C4-2B (cell line): ENCODE results near the gene SPG7.

Source experiments
- H3K27ac ChIP-seq: fragments of 450-650 bp; 2 replicates; pipeline ENCODE4 v1.5.1; 2017
- ZFX ChIP-seq: fragments of 450-650 bp; IDR thresholded peaks from 2 replicates; pipeline ENCODE4 v1.6.1; 2017
- TF ChIP-seq, protein P1 (sequence below): fragments of 450-650 bp; conservative IDR thresholded peaks from 2 replicates; pipeline ENCODE4 v1.5.1; 2017; ENCODE audit warnings: mild to moderate bottlenecking

SPG7 gene

GRCh38 chr16:89581861-89582563 lies 73.8 kb downstream of the SPG7 start:
- H3K27ac ChIP-seq: peak overlapping the region; percentile 97
- TF ChIP-seq, protein P1, sequence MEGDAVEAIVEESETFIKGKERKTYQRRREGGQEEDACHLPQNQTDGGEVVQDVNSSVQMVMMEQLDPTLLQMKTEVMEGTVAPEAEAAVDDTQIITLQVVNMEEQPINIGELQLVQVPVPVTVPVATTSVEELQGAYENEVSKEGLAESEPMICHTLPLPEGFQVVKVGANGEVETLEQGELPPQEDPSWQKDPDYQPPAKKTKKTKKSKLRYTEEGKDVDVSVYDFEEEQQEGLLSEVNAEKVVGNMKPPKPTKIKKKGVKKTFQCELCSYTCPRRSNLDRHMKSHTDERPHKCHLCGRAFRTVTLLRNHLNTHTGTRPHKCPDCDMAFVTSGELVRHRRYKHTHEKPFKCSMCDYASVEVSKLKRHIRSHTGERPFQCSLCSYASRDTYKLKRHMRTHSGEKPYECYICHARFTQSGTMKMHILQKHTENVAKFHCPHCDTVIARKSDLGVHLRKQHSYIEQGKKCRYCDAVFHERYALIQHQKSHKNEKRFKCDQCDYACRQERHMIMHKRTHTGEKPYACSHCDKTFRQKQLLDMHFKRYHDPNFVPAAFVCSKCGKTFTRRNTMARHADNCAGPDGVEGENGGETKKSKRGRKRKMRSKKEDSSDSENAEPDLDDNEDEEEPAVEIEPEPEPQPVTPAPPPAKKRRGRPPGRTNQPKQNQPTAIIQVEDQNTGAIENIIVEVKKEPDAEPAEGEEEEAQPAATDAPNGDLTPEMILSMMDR: no peak
- no peak for TF ChIP-seq ZFX

GRCh38 chr16:89582614-89583196 lies 74.5 kb downstream of the SPG7 start:
- peak overlapping the region; percentile 97 for H3K27ac ChIP-seq

DNA sequence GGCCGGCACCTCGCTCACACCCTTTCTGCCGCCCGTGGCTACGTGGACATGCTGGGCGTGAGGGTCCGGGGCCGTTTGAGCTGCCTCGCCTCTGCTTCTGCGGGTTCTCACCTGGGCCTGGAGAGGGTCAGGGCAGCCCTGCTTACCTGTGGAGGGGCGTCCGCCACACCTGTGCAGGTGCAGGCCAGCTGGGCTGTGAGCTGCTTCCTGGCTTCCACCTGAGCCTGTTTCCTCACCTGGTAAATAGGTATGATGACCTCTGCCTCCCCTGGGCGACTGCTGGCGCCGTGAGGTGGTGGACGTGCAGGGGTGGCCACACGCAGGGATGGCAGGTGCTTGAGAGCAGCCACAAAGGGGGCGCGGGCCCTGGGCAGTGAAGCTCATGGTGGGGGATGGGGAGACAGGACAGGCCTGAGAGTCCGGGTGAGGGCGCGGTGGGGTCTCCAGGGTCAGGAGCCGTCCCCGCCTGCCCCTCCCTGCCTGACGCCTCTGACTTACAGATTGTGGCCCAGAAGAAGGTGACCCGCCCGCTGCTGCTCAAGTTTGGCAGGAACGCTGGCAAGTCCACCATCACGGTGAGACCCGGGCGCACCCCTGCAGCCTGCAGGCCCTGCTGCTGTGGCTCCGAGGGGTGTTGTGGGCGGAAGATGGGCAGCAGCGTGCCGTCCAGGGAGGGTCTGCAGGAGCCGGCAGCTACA lies 75.1 kb downstream of the SPG7 start:
- TF ChIP-seq, protein P1: no peak
- no peak for TF ChIP-seq ZFX
- H3K27ac ChIP-seq: peak overlapping the region; percentile 97

More at GRCh38 chr16:89582614-89583196, 74.5 kb downstream of the SPG7 start:
- TF ChIP-seq, protein P1: no peak
- TF ChIP-seq ZFX: no peak

- H3K27ac ChIP-seq: peak overlapping the region; percentile 97
- no peak for TF ChIP-seq ZFX
- TF ChIP-seq, protein P1: no peak
Observed at GRCh38 chr16:89583895-89584644, 75.9 kb downstream of the SPG7 start.

GRCh38 chr16:89584768-89585549 lies 76.8 kb downstream of the SPG7 start:
- TF ChIP-seq, protein P1: no peak
- no peak for TF ChIP-seq ZFX
- H3K27ac ChIP-seq: no peak overlapping the region; the same call in 1 of the 2 replicates

DNA sequence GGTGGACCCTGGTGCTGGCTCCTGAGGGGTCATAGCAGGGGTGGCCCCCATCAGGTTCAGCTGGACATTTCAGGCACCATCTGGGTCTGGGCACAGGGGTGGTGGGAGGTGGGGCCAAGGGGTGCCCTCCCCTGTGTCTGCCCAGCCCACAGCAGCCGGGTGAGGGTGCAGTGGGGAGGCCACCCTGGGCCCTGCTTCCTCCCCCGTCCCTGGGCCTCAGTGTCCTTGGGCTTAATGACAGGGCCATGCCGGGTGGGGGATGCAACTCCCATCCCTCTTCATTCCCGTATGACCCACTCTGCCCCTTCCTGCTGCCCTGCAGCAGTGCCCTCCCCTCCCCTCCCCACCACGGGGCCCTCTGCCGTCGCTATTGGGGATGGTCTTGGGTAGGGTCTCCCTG lies 78.0 kb downstream of the SPG7 start:
- H3K27ac ChIP-seq: no peak overlapping the region
- TF ChIP-seq ZFX: no peak
- TF ChIP-seq, protein P1: no peak
